Osteocyte (in vitro differentiated cells): ENCODE results near the gene OOSP3. TPM values are rescaled to one million over a fixed set of nuclear protein-coding genes. Genes with fewer than 3 reads are reported as not detected.

Experiments
- DNase-seq: peaks from one replicate; pipeline ENCODE4 v3.0.0; 2021; ENCODE audit warnings: mixed read lengths; ENCODE audit not compliant: unreplicated experiment; ENCODE audit errors: extremely low spot score
- H3K27ac Mint-ChIP-seq: one replicate; pipeline ENCODE4 v1.8.0; 2021; ENCODE audit warnings: mild to moderate bottlenecking, mixed read lengths; ENCODE audit not compliant: unreplicated experiment
- H3K27me3 Mint-ChIP-seq: one replicate; pipeline ENCODE4 v1.8.0; 2021; ENCODE audit warnings: mixed read lengths; ENCODE audit not compliant: unreplicated experiment
- H3K36me3 Mint-ChIP-seq: one replicate; pipeline ENCODE4 v1.8.0; 2021; ENCODE audit warnings: mixed read lengths; ENCODE audit not compliant: unreplicated experiment
- H3K4me1 Mint-ChIP-seq: one replicate; pipeline ENCODE4 v1.8.0; 2021; ENCODE audit warnings: mixed read lengths; ENCODE audit not compliant: unreplicated experiment
- H3K4me3 Mint-ChIP-seq: one replicate; pipeline ENCODE4 v1.8.0; 2021; ENCODE audit warnings: mild to moderate bottlenecking, moderate library complexity, mixed read lengths; ENCODE audit not compliant: unreplicated experiment
- H3K9me3 Mint-ChIP-seq: one replicate; pipeline ENCODE4 v1.8.0; 2021; ENCODE audit warnings: mixed read lengths; ENCODE audit not compliant: unreplicated experiment
- total RNA-seq: library from RNA; stranded (reverse); gene quantifications from 2 replicates; pipeline ENCODE4 v1.2.1, GENCODE V29; 2021
- TF ChIP-seq, protein P1 (sequence below): fragments of 200-600 bp; sonication (generic); IDR thresholded peaks from 2 replicates; pipeline ENCODE4 v1.5.0; 2021; ENCODE audit warnings: antibody characterized with exemption, mild to moderate bottlenecking, moderate library complexity

Gene OOSP3
- total RNA-seq, 1 donor from 2014 or later = not detected

DNA sequence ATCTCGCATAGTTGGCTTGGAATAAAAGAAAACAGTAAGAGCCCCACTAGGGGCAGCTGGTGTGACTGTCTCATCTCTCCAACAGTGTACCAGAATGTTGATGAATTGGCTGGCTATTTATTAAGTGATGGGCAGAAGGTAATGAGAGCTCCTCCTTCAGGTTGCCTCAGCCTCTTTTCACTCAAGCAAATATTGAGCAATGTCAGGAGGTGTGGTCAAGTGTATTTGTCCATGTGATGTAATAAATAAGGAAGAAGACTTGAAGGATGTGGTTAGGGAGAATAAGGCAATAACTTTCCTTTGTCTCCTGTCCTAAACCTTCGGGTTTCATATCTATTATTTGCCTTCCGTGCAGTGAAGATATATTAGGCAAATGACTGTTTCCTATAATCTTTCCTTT is 12.2 kb upstream of the OOSP3 start, which contains the start of gene TCN1:
Gene TCN1 (minus strand): TSS at position 91 of the 400 bp plus-strand sequence. CDS start 17 bp downstream, at position 74.
- no peak for DNase-seq
- Mint-ChIP-seq H3K9me3 (peaks cover 11% of the 10 kb centered on the region), H3K36me3 (no peaks in the 10 kb centered on the region), H3K27ac (no peak within 1 kb of the TSS), H3K27me3 (peaks cover 5% of the 10 kb centered on the region), H3K4me1 (no peaks in the 10 kb centered on the region), H3K4me3 (no peak within 1 kb of the TSS)
- TF ChIP-seq, protein P1, sequence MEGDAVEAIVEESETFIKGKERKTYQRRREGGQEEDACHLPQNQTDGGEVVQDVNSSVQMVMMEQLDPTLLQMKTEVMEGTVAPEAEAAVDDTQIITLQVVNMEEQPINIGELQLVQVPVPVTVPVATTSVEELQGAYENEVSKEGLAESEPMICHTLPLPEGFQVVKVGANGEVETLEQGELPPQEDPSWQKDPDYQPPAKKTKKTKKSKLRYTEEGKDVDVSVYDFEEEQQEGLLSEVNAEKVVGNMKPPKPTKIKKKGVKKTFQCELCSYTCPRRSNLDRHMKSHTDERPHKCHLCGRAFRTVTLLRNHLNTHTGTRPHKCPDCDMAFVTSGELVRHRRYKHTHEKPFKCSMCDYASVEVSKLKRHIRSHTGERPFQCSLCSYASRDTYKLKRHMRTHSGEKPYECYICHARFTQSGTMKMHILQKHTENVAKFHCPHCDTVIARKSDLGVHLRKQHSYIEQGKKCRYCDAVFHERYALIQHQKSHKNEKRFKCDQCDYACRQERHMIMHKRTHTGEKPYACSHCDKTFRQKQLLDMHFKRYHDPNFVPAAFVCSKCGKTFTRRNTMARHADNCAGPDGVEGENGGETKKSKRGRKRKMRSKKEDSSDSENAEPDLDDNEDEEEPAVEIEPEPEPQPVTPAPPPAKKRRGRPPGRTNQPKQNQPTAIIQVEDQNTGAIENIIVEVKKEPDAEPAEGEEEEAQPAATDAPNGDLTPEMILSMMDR = no peak

DNA sequence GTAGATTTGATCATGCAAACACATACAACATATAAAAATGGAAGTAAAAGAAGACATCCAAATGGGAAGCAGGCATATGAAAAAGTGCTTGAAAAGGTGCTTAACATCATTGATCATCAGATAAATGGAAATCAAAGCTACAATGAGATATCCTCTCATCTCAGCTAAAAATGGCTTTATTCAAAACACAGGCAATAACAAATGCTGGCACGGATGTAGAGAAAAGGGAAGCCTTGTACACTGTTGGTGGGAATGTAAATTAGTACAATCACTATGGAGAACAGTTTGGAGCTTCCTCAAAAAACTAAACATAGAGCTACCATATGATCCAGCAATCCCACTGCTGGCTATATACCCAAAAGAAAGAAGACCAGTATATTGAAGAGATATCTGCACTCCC is 11.7 kb upstream of the OOSP3 start:
- H3K27ac Mint-ChIP-seq = no peak overlapping the region
- TF ChIP-seq, protein P1 = no peak
- DNase-seq = no peak
- peaks cover 11% of the 10 kb centered on the region for H3K9me3 Mint-ChIP-seq
- no peaks in the 10 kb centered on the region for H3K4me1 Mint-ChIP-seq
- no peak overlapping the region for H3K4me3 Mint-ChIP-seq
- peaks cover 5% of the 10 kb centered on the region for H3K27me3 Mint-ChIP-seq
- no peaks in the 10 kb centered on the region for H3K36me3 Mint-ChIP-seq

DNA sequence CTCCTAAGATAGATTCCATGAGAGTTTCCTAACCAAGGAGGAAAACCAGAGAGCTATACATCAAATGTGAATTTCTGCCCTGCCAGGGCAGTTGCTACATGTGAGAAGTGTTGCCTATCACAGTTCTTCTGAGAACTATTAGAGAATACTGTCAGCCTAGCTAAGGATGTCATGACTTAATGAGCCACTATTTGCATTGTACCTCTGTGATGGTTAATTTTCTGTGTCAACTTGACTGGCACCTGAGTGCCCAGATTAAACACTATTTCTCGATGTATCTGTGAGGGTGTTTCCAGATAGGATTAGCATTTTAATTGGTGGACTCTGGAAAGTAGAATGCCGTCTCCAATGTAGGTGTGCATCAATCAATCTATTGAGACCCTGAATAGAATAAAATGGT is 10.6 kb upstream of the OOSP3 start:
- TF ChIP-seq, protein P1 = no peak
- no peaks in the 10 kb centered on the region for H3K4me1 Mint-ChIP-seq
- peaks cover 11% of the 10 kb centered on the region for H3K9me3 Mint-ChIP-seq
- no peak for DNase-seq
- peaks cover 5% of the 10 kb centered on the region for H3K27me3 Mint-ChIP-seq
- H3K36me3 Mint-ChIP-seq = no peaks in the 10 kb centered on the region
- H3K27ac Mint-ChIP-seq = no peak overlapping the region
- H3K4me3 Mint-ChIP-seq = no peak overlapping the region

DNA sequence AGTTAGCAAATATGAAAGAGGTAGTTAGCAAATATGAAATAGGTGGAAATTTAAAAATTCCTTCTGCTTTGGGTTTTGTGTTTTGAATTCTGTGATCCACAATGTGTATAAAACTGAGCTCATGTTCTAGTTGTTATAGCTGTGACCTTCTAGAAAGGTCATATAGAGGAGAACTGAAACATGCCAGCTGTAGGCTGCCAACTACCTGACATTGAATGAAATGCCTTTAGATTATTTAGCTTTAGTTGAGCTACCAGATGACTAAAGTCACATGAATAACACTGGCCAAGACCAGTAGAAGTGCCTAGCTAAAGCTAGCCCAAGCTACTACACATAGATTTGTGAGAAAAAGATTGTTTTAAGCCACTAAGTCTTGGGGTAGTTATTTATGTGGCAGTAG is 6.5 kb upstream of the OOSP3 start:
- peaks cover 8% of the 10 kb centered on the region for H3K27me3 Mint-ChIP-seq
- H3K27ac Mint-ChIP-seq = no peak overlapping the region
- peaks cover 11% of the 10 kb centered on the region for H3K9me3 Mint-ChIP-seq
- TF ChIP-seq, protein P1 = no peak
- H3K36me3 Mint-ChIP-seq = no peaks in the 10 kb centered on the region
- no peak overlapping the region for H3K4me3 Mint-ChIP-seq
- H3K4me1 Mint-ChIP-seq = no peaks in the 10 kb centered on the region
- DNase-seq = no peak

DNA sequence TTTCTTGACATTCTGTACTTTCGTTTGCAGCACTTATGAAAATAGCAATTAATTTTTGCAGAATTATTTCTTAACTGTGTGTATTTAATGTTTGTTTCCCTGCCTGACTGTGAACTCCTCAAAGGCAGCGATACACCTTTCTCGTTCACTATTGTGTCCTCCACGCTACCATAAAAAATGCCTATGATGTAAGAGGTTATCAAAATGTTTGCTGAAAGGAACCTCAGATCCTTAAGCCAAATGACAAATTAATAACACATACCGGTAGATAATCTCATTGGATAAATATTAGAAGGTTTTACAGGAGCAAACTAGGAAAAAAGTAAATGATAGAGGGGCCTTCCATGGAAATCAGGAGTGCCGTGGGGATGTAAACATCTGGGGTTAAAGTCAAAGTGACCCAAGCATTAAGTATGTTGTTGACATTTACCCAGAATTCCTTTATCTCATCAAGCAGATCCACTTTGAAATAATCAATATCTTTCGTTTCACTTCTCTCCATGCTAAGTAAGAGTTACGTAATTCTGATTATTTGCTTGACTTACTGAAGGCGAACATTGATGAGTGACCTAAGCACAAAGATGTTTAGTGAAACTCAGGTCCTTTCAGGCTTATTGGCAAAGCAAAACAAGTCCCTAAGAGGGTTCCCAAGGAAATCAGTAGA is 2.6 kb upstream of the OOSP3 start:
- no peaks in the 10 kb centered on the region for H3K9me3 Mint-ChIP-seq
- TF ChIP-seq, protein P1 = no peak
- H3K36me3 Mint-ChIP-seq = no peaks in the 10 kb centered on the region
- H3K27me3 Mint-ChIP-seq = peaks cover 4% of the 10 kb centered on the region
- no peak for DNase-seq
- no peaks in the 10 kb centered on the region for H3K4me1 Mint-ChIP-seq
- H3K27ac Mint-ChIP-seq = no peak overlapping the region
- no peak overlapping the region for H3K4me3 Mint-ChIP-seq
